D721Med (cell line): ENCODE data around the gene NRROS.

Experiments used
- DNase-seq: peaks from one replicate; pipeline ENCODE4 v3.0.0; 2011; ENCODE audit warnings: low spot score; ENCODE audit not compliant: insufficient read length
- FAIRE-seq: peaks from 2 replicates; lab custom pipeline; 2011; peaks lifted over from hg19 to GRCh38; lab: Jason Lieb, UNC
- CTCF ChIP-seq: IDR thresholded peaks from 2 replicates; pipeline ENCODE4 v1.5.1; 2012; ENCODE audit warnings: mild to moderate bottlenecking, control low read depth; ENCODE audit not compliant: insufficient read depth; ENCODE audit errors: missing control alignments

Gene NRROS

GRCh38 chr3:196707566-196707965 lies 68.1 kb downstream of the NRROS start:
- FAIRE-seq, result no peak
- TF ChIP-seq CTCF, result no peak
- DNase-seq, result no peak

- no peak for TF ChIP-seq CTCF
- DNase-seq (no peak), FAIRE-seq (no peak)
Measured at GRCh38 chr3:196708467-196708866, 69.0 kb downstream of the NRROS start.
